Endodermal cell (in vitro differentiated cells): ENCODE measurements around the gene CCDC88C. TPM values are rescaled to one million over a fixed set of nuclear protein-coding genes. Genes with fewer than 3 reads are reported as not detected.

Experiments used
- DNase-seq: peaks from one replicate; pipeline ENCODE4 v3.0.0-alpha.2; 2017
- H3K27ac ChIP-seq: 2 replicates; pipeline ENCODE4 v1.5.1; 2013; ENCODE audit warnings: mild to moderate bottlenecking, low read depth, low read length, moderate library complexity
- H3K27me3 ChIP-seq: 2 replicates; pipeline ENCODE4 v1.6.1; 2013; ENCODE audit warnings: mild to moderate bottlenecking, low read length, moderate library complexity; ENCODE audit not compliant: insufficient read depth, control insufficient read depth, poor library complexity, severe bottlenecking
- H3K36me3 ChIP-seq: 2 replicates; pipeline ENCODE4 v1.7.0; 2013; ENCODE audit warnings: mild to moderate bottlenecking, low read length, moderate library complexity; ENCODE audit not compliant: control insufficient read depth, insufficient read depth
- H3K4me1 ChIP-seq: one replicate; pipeline ENCODE4 v1.7.0; 2013; ENCODE audit warnings: low read length; ENCODE audit not compliant: control insufficient read depth, insufficient read depth
- H3K4me3 ChIP-seq: 2 replicates; pipeline ENCODE4 v1.5.1; 2013; ENCODE audit warnings: mild to moderate bottlenecking, low read length, moderate library complexity
- H3K9ac ChIP-seq: 2 replicates; pipeline ENCODE4 v1.6.1; 2013; ENCODE audit warnings: mild to moderate bottlenecking, low read length, moderate library complexity; ENCODE audit not compliant: poor library complexity, severe bottlenecking; ENCODE audit errors: extremely low read depth
- H3K9me3 ChIP-seq: 2 replicates; pipeline ENCODE4 v1.6.1; 2013; ENCODE audit warnings: mild to moderate bottlenecking, low read length, moderate library complexity; ENCODE audit not compliant: control insufficient read depth
- H3K27ac Mint-ChIP-seq: 2 replicates; pipeline ENCODE4 v1.8.0; 2020; ENCODE audit warnings: mixed read lengths
- H3K27me3 Mint-ChIP-seq: 2 replicates; pipeline ENCODE4 v1.8.0; 2021; ENCODE audit warnings: mild to moderate bottlenecking, mixed read lengths; ENCODE audit not compliant: insufficient read depth
- H3K36me3 Mint-ChIP-seq: 2 replicates; pipeline ENCODE4 v1.8.0; 2020; ENCODE audit warnings: low read depth, mixed read lengths
- H3K4me1 Mint-ChIP-seq: 2 replicates; pipeline ENCODE4 v1.8.0; 2020; ENCODE audit warnings: mixed read lengths
- H3K4me3 Mint-ChIP-seq: 2 replicates; pipeline ENCODE4 v1.8.0; 2020; ENCODE audit warnings: mild to moderate bottlenecking, moderate library complexity, mixed read lengths
- H3K9me3 Mint-ChIP-seq: 2 replicates; pipeline ENCODE4 v1.8.0; 2020; ENCODE audit warnings: mild to moderate bottlenecking, mixed read lengths
- WGBS, 2 experiments: methylation state at CpG; one replicate each; pipeline versions ENCODE4 v1.1.5 to v1.1.7; 2013; ENCODE audit warnings: missing lambda C conversion rate in 2 of 2, mixed read lengths in 1 of 2; ENCODE audit not compliant: insufficient coverage in 1 of 2, insufficient read length in 1 of 2; 5-methylcytosine and 5-hydroxymethylcytosine counted together
- total RNA-seq, 2 donors: library from RNA; stranded (reverse); fragmentation: NEBNext Ultra II Directional in 1 of 2; extraction: Animal tissue kit (Norgen Biotek cat#: 25700) in 1 of 2; gene quantifications; 2 replicates in 1 of 2; 3 replicates in 1 of 2; pipeline ENCODE4 v1.2.1, GENCODE V29; 2021
- TF ChIP-seq, protein P1 (sequence below): fragments of 200-600 bp; sonication (generic); conservative IDR thresholded peaks from 2 replicates; pipeline ENCODE4 v1.5.0; 2021; ENCODE audit warnings: antibody characterized with exemption, mild to moderate bottlenecking

CCDC88C gene
- total RNA-seq, 2 donors from 2014 or later, result 50.0 to 50.5 TPM

DNA sequence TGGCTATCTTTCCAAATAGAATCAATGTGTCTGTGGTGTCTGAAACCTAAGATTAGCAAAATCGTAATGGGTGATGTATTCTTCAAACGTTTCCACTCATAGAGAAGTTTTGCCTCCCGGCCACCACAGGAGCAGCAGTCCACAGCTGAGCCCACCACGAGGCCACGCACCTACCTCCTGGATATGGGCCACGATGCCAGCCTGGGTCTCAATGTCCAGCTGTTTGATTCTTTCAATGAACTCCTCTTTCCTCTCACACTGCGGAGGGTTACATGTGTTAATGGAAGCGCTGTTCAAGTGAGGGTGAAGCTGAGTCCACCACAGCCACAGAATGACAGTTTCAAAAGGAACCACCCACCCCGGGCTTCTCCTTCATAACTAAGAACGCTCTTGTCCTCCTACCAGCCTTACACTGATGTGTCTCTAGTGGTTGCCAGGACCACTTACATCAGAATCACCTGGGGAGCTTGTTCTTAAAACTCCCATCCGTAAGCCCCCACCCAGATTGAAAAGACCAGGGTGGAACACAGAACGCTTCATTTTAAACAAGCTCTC lies 75.3 kb downstream of the CCDC88C start:
- Histone ChIP-seq H3K27ac (no peak overlapping the region), H3K9me3 (no peaks in the 10 kb centered on the region), H3K4me1 (no peaks in the 10 kb centered on the region), H3K9ac (no peak overlapping the region), H3K36me3 (peaks cover 15% of the 10 kb centered on the region), H3K27me3 (no peaks in the 10 kb centered on the region), H3K4me3 (no peak overlapping the region)
- H3K36me3 Mint-ChIP-seq, result peaks cover 29% of the 10 kb centered on the region
- no peak for DNase-seq
- no peaks in the 10 kb centered on the region for H3K27me3 Mint-ChIP-seq
- 88 to 96% methylated on average over 11 to 12 of the region's 12 CpGs for WGBS, 2 experiments
- H3K4me3 Mint-ChIP-seq, result no peak overlapping the region
- H3K9me3 Mint-ChIP-seq, result no peaks in the 10 kb centered on the region
- no peaks in the 10 kb centered on the region for H3K4me1 Mint-ChIP-seq
- TF ChIP-seq, protein P1, sequence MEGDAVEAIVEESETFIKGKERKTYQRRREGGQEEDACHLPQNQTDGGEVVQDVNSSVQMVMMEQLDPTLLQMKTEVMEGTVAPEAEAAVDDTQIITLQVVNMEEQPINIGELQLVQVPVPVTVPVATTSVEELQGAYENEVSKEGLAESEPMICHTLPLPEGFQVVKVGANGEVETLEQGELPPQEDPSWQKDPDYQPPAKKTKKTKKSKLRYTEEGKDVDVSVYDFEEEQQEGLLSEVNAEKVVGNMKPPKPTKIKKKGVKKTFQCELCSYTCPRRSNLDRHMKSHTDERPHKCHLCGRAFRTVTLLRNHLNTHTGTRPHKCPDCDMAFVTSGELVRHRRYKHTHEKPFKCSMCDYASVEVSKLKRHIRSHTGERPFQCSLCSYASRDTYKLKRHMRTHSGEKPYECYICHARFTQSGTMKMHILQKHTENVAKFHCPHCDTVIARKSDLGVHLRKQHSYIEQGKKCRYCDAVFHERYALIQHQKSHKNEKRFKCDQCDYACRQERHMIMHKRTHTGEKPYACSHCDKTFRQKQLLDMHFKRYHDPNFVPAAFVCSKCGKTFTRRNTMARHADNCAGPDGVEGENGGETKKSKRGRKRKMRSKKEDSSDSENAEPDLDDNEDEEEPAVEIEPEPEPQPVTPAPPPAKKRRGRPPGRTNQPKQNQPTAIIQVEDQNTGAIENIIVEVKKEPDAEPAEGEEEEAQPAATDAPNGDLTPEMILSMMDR, result no peak
- no peak overlapping the region for H3K27ac Mint-ChIP-seq

DNA sequence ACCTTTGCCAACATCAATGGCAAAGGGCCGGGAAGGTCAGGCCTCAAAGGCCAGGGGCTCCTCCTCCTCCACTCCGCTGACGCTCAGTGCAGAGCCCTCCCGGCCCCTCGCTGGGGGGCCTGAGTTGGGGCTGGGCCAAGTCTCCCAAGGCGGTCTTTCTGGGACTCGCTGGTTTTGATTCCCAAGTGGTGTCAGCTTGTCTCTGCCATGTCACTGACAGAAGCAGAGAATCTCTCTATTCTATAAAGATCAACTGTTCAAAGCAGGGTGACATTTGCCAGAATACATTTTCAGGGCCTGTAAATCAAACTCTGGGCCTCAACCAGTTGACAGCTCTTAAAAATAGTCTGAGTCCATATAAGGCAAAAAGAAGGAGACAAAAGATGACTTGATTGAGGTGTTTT lies 75.9 kb downstream of the CCDC88C start:
- Mint-ChIP-seq H3K27me3 (no peaks in the 10 kb centered on the region), H3K36me3 (peaks cover 30% of the 10 kb centered on the region), H3K4me1 (no peaks in the 10 kb centered on the region), H3K27ac (no peak overlapping the region), H3K4me3 (no peak overlapping the region), H3K9me3 (no peaks in the 10 kb centered on the region)
- Histone ChIP-seq H3K36me3 (peaks cover 15% of the 10 kb centered on the region), H3K4me3 (no peak overlapping the region), H3K9me3 (no peaks in the 10 kb centered on the region), H3K27me3 (no peaks in the 10 kb centered on the region), H3K9ac (no peak overlapping the region), H3K4me1 (no peaks in the 10 kb centered on the region), H3K27ac (no peak overlapping the region)
- TF ChIP-seq, protein P1, result no peak
- DNase-seq, result no peak
- 88 to 91% methylated on average over 2 to 7 of the region's 7 CpGs for WGBS, 2 experiments

DNA sequence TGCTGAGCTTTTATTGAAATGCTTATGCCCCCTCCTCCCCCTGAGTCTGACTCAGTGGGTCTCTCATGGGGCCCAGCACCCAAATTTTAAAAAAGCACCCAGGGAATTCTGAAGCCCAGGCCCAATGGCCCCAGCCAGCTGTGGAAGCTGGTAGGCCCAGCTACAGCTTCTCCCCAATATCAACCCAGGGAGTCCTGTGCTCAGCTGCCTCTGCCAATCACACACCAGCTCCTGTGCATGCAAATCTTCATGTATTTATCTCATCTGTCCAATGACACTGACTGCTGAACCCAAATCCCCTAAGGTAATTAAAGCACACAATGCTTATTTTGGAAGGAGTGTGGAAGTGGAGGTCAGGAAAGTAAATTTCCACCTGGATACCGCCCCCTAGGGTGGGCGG lies 76.3 kb downstream of the CCDC88C start:
- Mint-ChIP-seq H3K36me3 (peaks cover 30% of the 10 kb centered on the region), H3K27me3 (no peaks in the 10 kb centered on the region), H3K4me1 (no peaks in the 10 kb centered on the region), H3K9me3 (no peaks in the 10 kb centered on the region), H3K4me3 (no peak overlapping the region), H3K27ac (no peak overlapping the region)
- Histone ChIP-seq H3K4me1 (no peaks in the 10 kb centered on the region), H3K4me3 (no peak overlapping the region), H3K27ac (no peak overlapping the region), H3K9ac (no peak overlapping the region), H3K27me3 (no peaks in the 10 kb centered on the region), H3K9me3 (no peaks in the 10 kb centered on the region), H3K36me3 (peaks cover 15% of the 10 kb centered on the region)
- 84 to 100% methylated on average over 2 of the region's 2 CpGs for WGBS, 2 experiments
- DNase-seq, result no peak
- TF ChIP-seq, protein P1, result no peak
